OCI-LY7 (cell line): ENCODE measurements around the gene PFN4. TPM values are rescaled to one million over a fixed set of nuclear protein-coding genes. Genes with fewer than 3 reads are reported as not detected.

ENCODE experiments used
- BruUV-seq: library from RNA; stranded (reverse); fragments of 400-500 nt; replicated peaks from 2 replicates; lab custom pipeline; 2021; lab: Mats Ljungman, UMichigan
- CTCF ChIA-PET: fragments of 300-600 bp; sonication (Branson Sonifier 250); formaldehyde crosslinking; loops from one replicate; lab custom pipeline; 2022; ENCODE audit warnings: antibody characterized with exemption; ENCODE audit not compliant: unreplicated experiment; lab: Charles Lee
- POLR2A ChIA-PET: fragments of 300-600 bp; sonication (Branson Sonifier 250); formaldehyde crosslinking; loops from one replicate; lab custom pipeline; 2022; ENCODE audit warnings: antibody characterized with exemption; lab: Charles Lee
- DNase-seq: peaks from one replicate; pipeline ENCODE4 v3.0.0-alpha.2; 2015; ENCODE audit warnings: low spot score
- H2AFZ ChIP-seq: fragments of 200-600 bp; sonication (generic), shearing (Covaris generic); 2 replicates; pipeline ENCODE4 v1.6.1; 2014; ENCODE audit warnings: mild to moderate bottlenecking, antibody characterized with exemption, low read length, moderate library complexity
- H3K27ac ChIP-seq: fragments of 200-600 bp; sonication (generic); 2 replicates; pipeline ENCODE4 v1.5.1; 2014; ENCODE audit warnings: mixed run types, low read depth, mild to moderate bottlenecking, moderate library complexity, low read length, inconsistent platforms; ENCODE audit not compliant: poor library complexity, severe bottlenecking
- H3K36me3 ChIP-seq: fragments of 200-600 bp; sonication (generic); 2 replicates; pipeline ENCODE4 v1.6.1; 2014; ENCODE audit warnings: mild to moderate bottlenecking, antibody characterized with exemption, low read length, moderate library complexity, mixed read lengths; ENCODE audit not compliant: insufficient read depth
- H3K4me1 ChIP-seq: fragments of 200-600 bp; sonication (generic); 2 replicates; pipeline ENCODE4 v1.5.1; 2014; ENCODE audit warnings: mild to moderate bottlenecking, low read length; ENCODE audit not compliant: insufficient read depth, poor library complexity, severe bottlenecking
- H3K4me2 ChIP-seq: fragments of 200-600 bp; sonication (generic); 2 replicates; pipeline ENCODE4 v1.6.1; 2014; ENCODE audit warnings: mild to moderate bottlenecking, low read length
- H3K4me3 ChIP-seq: fragments of 200-600 bp; sonication (generic); 2 replicates; pipeline ENCODE4 v1.5.1; 2014; ENCODE audit warnings: mild to moderate bottlenecking, low read depth, low read length; ENCODE audit not compliant: poor library complexity, severe bottlenecking
- H3K79me2 ChIP-seq: fragments of 200-600 bp; sonication (generic); 2 replicates; pipeline ENCODE4 v1.6.1; 2016; ENCODE audit warnings: low read depth, mild to moderate bottlenecking, low read length, moderate library complexity, mixed read lengths; ENCODE audit not compliant: insufficient read depth
- H3K9me2 ChIP-seq: fragments of 200-600 bp; sonication (generic); 2 replicates; pipeline ENCODE4 v1.6.1; 2016; ENCODE audit warnings: mild to moderate bottlenecking, low read length, mixed read lengths; ENCODE audit not compliant: insufficient read depth
- H3K9me3 ChIP-seq: fragments of 200-600 bp; sonication (generic); 2 replicates; pipeline ENCODE4 v1.6.1; 2014; ENCODE audit warnings: mild to moderate bottlenecking, mixed run types, low read length, mixed read lengths
- H4K20me1 ChIP-seq: fragments of 200-600 bp; sonication (generic); 2 replicates; pipeline ENCODE4 v1.6.1; 2014; ENCODE audit warnings: mild to moderate bottlenecking, antibody characterized with exemption, low read length, moderate library complexity, mixed read lengths; ENCODE audit not compliant: insufficient read depth
- EZH2phosphoT487 ChIP-seq: fragments of 200-600 bp; sonication (generic); IDR thresholded peaks from 2 replicates; pipeline ENCODE4 v1.6.1; 2018; ENCODE audit warnings: low read depth, borderline replicate concordance, mild to moderate bottlenecking, mixed run types, antibody characterized with exemption, low read length, moderate library complexity, mixed read lengths
- intact Hi-C: fragments of 100-400 bp; cut with micrococcal nuclease; formaldehyde crosslinking; loops from one replicate; pipeline ENCODE4 v1.10.0; 2022; ENCODE audit not compliant: unreplicated experiment
- total RNA-seq, 2 experiments: library from RNA; depleted of rRNA in 1 of 2; stranded (reverse); fragments of >200 nt in 1 of 2; shearing (Covaris generic) in 1 of 2; gene quantifications; 2 replicates each; pipeline ENCODE4 v1.2.3, GENCODE V29; 2014 to 2022
- TF ChIP-seq, protein P1 (sequence below): fragments of 200-600 bp; sonication (generic); conservative IDR thresholded peaks from 2 replicates; pipeline ENCODE4 v1.5.1; 2014; ENCODE audit warnings: mild to moderate bottlenecking, antibody characterized with exemption, low read length, moderate library complexity, mixed read lengths

Gene PFN4
- total RNA-seq, 2 experiments from 2014 or later = not detected

DNA sequence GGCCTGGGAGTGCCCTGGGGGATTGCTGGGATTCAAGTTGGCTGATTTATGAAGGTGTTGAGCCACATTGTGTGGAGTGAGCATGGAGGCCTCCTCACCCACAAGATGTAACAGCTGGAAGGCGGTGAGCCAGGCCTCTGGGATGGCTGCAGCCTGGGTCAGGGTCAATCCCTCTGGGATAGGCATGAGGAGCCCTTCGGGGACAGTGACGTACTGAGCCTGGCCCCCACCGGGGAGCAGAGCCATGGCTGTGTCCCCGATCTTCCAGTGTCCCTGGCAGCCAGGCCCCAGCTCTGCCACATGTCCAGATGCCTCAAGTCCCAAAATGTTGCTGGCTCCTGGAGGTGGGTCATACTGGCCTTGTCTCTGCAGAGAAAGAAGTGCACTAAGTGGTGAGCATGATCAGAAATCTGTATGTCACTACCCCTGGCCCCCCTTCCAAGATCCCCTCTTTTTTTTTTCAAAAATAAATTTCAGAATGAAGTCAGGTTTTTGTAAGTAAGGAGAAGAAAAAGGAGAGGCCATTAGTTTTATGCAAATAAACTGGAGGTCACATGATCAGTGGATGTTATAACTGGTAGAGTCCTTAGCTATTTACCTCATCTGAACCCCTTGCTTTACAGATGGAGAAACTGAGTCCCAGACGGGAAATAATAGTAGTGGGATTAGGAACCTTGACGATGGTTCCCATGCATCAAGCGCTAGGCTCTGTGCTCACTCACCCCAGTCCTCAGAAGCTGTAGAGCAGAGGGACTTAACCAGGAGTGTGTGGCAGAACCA, 40.2 kb downstream of the PFN4 start:
- POLR2A ChIA-PET = interaction anchor here (0.5 to 2.2 kb wide), 4 partner anchors 32 to 568 kb away, joined by 3 to 13 read pairs (median 3); partner anchors contain the start of gene ATAD2B
- CTCF ChIA-PET = no interaction called here
- no peaks in the 10 kb centered on the region for H3K36me3 ChIP-seq
- no peaks in the 10 kb centered on the region for H3K9me3 ChIP-seq
- peak overlapping the region; percentile 31 for H3K27ac ChIP-seq
- no peaks in the 10 kb centered on the region for H3K9me2 ChIP-seq
- peak overlapping the region; percentile 83; the same call in 1 of the 2 replicates for H2AFZ ChIP-seq
- H3K4me3 ChIP-seq = peak overlapping the region; percentile 67
- peaks cover 15% of the 10 kb centered on the region for H3K4me1 ChIP-seq
- no peak for DNase-seq
- H4K20me1 ChIP-seq = no peaks in the 10 kb centered on the region
- H3K79me2 ChIP-seq = no peaks in the 10 kb centered on the region
- H3K4me2 ChIP-seq = peak overlapping the region; percentile 80
- intact Hi-C loops = no loop called here
- no peak for TF ChIP-seq EZH2phosphoT487
- TF ChIP-seq, protein P1, sequence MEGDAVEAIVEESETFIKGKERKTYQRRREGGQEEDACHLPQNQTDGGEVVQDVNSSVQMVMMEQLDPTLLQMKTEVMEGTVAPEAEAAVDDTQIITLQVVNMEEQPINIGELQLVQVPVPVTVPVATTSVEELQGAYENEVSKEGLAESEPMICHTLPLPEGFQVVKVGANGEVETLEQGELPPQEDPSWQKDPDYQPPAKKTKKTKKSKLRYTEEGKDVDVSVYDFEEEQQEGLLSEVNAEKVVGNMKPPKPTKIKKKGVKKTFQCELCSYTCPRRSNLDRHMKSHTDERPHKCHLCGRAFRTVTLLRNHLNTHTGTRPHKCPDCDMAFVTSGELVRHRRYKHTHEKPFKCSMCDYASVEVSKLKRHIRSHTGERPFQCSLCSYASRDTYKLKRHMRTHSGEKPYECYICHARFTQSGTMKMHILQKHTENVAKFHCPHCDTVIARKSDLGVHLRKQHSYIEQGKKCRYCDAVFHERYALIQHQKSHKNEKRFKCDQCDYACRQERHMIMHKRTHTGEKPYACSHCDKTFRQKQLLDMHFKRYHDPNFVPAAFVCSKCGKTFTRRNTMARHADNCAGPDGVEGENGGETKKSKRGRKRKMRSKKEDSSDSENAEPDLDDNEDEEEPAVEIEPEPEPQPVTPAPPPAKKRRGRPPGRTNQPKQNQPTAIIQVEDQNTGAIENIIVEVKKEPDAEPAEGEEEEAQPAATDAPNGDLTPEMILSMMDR = no peak
- BruUV-seq = no TSS peak

DNA sequence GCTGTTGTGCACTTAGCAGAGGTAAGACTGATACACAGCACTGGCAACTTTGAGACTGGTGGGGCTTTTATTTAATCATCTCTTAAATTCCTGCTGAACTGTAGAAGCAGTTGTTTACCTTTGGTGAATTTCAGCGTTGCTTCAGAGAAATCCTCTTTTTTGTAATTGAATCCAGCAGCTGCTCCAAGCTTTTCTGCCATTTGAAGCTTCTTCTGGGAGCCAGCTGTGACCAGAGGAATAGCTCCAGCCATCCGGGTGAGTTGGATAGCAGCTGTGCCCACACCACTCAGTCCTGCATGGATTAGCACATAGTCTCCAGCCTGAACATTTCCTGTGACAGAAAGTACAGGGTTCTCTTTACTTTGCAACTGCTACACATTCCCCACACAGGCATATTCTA, 42.4 kb downstream of the PFN4 start:
- no peaks in the 10 kb centered on the region for H3K9me2 ChIP-seq
- ChIA-PET POLR2A (interaction anchor here (0.6 kb wide), 1 partner anchor 781 kb away, joined by 3 read pairs; no protein-coding TSS in a partner anchor), CTCF (no interaction called here)
- H4K20me1 ChIP-seq = no peaks in the 10 kb centered on the region
- no peaks in the 10 kb centered on the region for H3K9me3 ChIP-seq
- BruUV-seq = no TSS peak
- TF ChIP-seq EZH2phosphoT487 = no peak
- TF ChIP-seq, protein P1 = no peak
- peaks cover 25% of the 10 kb centered on the region for H3K4me1 ChIP-seq
- DNase-seq = no peak
- H3K4me3 ChIP-seq = no peak overlapping the region
- intact Hi-C loops = no loop called here
- H3K4me2 ChIP-seq = no peak overlapping the region
- no peak overlapping the region for H2AFZ ChIP-seq
- H3K79me2 ChIP-seq = peaks cover 4% of the 10 kb centered on the region; the same call in 1 of the 2 replicates
- H3K36me3 ChIP-seq = no peaks in the 10 kb centered on the region
- no peak overlapping the region for H3K27ac ChIP-seq

DNA sequence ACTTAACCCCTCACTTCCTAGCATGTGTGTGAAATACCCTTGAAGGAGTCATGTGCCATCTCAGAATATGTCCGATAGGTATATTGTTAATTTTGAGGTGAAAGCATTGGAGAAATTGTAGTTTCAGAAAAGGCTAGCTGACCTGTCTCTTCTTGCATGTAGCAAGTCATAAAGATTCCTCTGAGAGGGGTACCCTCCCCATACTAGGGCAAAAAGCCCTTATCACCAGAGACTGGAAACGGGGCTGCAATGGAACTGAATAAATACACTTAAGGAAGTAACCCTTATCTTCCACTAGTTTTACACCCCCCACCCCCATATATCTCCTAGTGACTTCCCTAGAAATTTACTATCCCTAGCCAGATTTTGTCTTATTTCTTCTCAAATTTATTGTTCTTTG, 45.3 kb downstream of the PFN4 start:
- H3K4me3 ChIP-seq = peak overlapping the region; percentile 80
- BruUV-seq = no TSS peak
- peak overlapping the region; percentile 73; the same call in 1 of the 2 replicates for H2AFZ ChIP-seq

More for the DNA sequence above, 45.3 kb downstream of the PFN4 start:
- DNase-seq = no peak
- Histone ChIP-seq H3K4me2 (peak overlapping the region; percentile 85), H3K9me3 (no peaks in the 10 kb centered on the region), H3K36me3 (peaks cover 17% of the 10 kb centered on the region), H4K20me1 (no peaks in the 10 kb centered on the region), H3K27ac (no peak overlapping the region), H3K4me1 (peaks cover 19% of the 10 kb centered on the region), H3K9me2 (no peaks in the 10 kb centered on the region), H3K79me2 (peaks cover 32% of the 10 kb centered on the region)
- POLR2A ChIA-PET = interaction anchor here (1.8 kb wide), 1 partner anchor 31 kb away, joined by 6 read pairs; the partner anchor contains the start of gene WDCP
- intact Hi-C loops = loop anchor here (2.0 kb wide), 1 partner anchor 151 kb away; the partner anchor contains the start of gene ATAD2B
- TF ChIP-seq, protein P1 = no peak
- no peak for TF ChIP-seq EZH2phosphoT487
- CTCF ChIA-PET = no interaction called here
